T-cell (primary cell): Measurements from ENCODE around the gene RAB10. TPM values are rescaled to one million over a fixed set of nuclear protein-coding genes. Genes with fewer than 3 reads are reported as not detected.
A peak's percentile ranks its signal among the peaks of the same experiment; 100 is the strongest.

ENCODE experiments used
- ATAC-seq, 4 experiments: fragments of 200-7000 bp in 3 of 4; fragments of 150-1000 bp in 1 of 4; cut with Tn5 transposase; replicated peaks in 1 of 4; 1 replicate in 3 of 4; 2 replicates in 1 of 4; pipeline ENCODE4 v1.10.0; 2021; ENCODE audit warnings: moderate library complexity in 3 of 4, mild to moderate bottlenecking in 2 of 4, moderate number of reproducible peaks in 1 of 4
- CTCF ChIA-PET, 2 donors: fragments of 300-600 bp; sonication (Branson Sonifier 250); formaldehyde crosslinking; loops; one replicate each; lab custom pipeline; 2022; ENCODE audit warnings: antibody characterized with exemption in 2 of 2; lab: Charles Lee
- POLR2A ChIA-PET, 2 donors: fragments of 300-600 bp; sonication (Branson Sonifier 250); formaldehyde crosslinking; loops; one replicate each; lab custom pipeline; 2022; ENCODE audit warnings: antibody characterized with exemption in 2 of 2; lab: Charles Lee
- DNase-seq, 35 experiments: peaks; one replicate each; pipeline versions ENCODE4 v3.0.0 to v3.0.0-alpha.2; 2013 to 2023
- H3K27ac ChIP-seq: one replicate; pipeline ENCODE4 v1.5.1; 2013; ENCODE audit warnings: low read length
- H3K27me3 ChIP-seq, 2 experiments: replicated peaks in 1 of 2; 1 replicate in 1 of 2; 2 replicates in 1 of 2; pipeline versions ENCODE4 v1.6.1 to v1.7.0; 2013; ENCODE audit warnings: low read length in 1 of 2, mixed read lengths in 1 of 2; ENCODE audit not compliant: control insufficient read depth in 2 of 2, insufficient read depth in 2 of 2; ENCODE audit errors: extremely low read depth in 1 of 2
- H3K36me3 ChIP-seq, 2 donors: 1 replicate in 1 of 2; 2 replicates in 1 of 2; pipeline versions ENCODE4 v1.6.1 to v1.7.0; 2013; ENCODE audit warnings: low read length in 1 of 2; ENCODE audit not compliant: control insufficient read depth in 2 of 2, insufficient read depth in 1 of 2; ENCODE audit errors: extremely low read depth in 1 of 2
- H3K4me1 ChIP-seq, 2 experiments: 1 replicate in 1 of 2; 2 replicates in 1 of 2; pipeline versions ENCODE4 v1.6.1 to v1.7.0; 2013; ENCODE audit warnings: low read length in 2 of 2, mixed read lengths in 1 of 2; ENCODE audit not compliant: insufficient read depth in 2 of 2, control insufficient read depth in 1 of 2; ENCODE audit errors: extremely low read depth in 1 of 2
- H3K4me3 ChIP-seq, 2 donors: 1 replicate in 1 of 2; 2 replicates in 1 of 2; pipeline versions ENCODE4 v1.5.1 to v1.7.0; 2013; ENCODE audit warnings: mild to moderate bottlenecking in 2 of 2, low read length in 1 of 2, moderate library complexity in 1 of 2; ENCODE audit not compliant: control insufficient read depth in 1 of 2; ENCODE audit errors: extremely low read depth in 1 of 2
- H3K9me3 ChIP-seq: 2 replicates; pipeline ENCODE4 v1.7.0; 2013
- H3K27ac Mint-ChIP-seq, 2 donors: one replicate each; pipeline ENCODE4 v1.8.0; 2020 to 2021; ENCODE audit warnings: mild to moderate bottlenecking in 2 of 2, mixed read lengths in 2 of 2
- H3K27me3 Mint-ChIP-seq, 2 donors: one replicate each; pipeline ENCODE4 v1.8.0; 2021 to 2022; ENCODE audit warnings: mixed read lengths in 2 of 2
- H3K36me3 Mint-ChIP-seq: one replicate; pipeline ENCODE4 v1.8.0; 2021; ENCODE audit warnings: mixed read lengths
- H3K4me1 Mint-ChIP-seq, 3 donors: one replicate each; pipeline ENCODE4 v1.8.0; 2020 to 2022; ENCODE audit warnings: mixed read lengths in 3 of 3, mild to moderate bottlenecking in 1 of 3
- H3K4me3 Mint-ChIP-seq, 3 donors: one replicate each; pipeline ENCODE4 v1.8.0; 2020 to 2022; ENCODE audit warnings: mild to moderate bottlenecking in 3 of 3, mixed read lengths in 3 of 3, moderate library complexity in 3 of 3
- H3K9me3 Mint-ChIP-seq, 3 donors: one replicate each; pipeline ENCODE4 v1.8.0; 2020 to 2022; ENCODE audit warnings: mixed read lengths in 3 of 3
- WGBS: methylation state at CpG from one replicate; pipeline ENCODE4 v1.1.5; 2013; ENCODE audit warnings: missing lambda C conversion rate; ENCODE audit not compliant: insufficient coverage; 5-methylcytosine and 5-hydroxymethylcytosine counted together
- total RNA-seq, 35 experiments: library from RNA in 6 of 35; stranded (reverse) in 6 of 35; fragments of 120-200 nt in 1 of 35; gene quantifications; one replicate each; pipeline versions ENCODE4 v1.2.1 to v1.2.4 and lab custom pipeline; 2013 to 2026

The RAB10 gene
- total RNA-seq, 5 donors from 2014 or later (not counting 1 experiment from before 2014, with no cell fraction given): 35.0 to 78.7 (median 71.2) TPM

DNA sequence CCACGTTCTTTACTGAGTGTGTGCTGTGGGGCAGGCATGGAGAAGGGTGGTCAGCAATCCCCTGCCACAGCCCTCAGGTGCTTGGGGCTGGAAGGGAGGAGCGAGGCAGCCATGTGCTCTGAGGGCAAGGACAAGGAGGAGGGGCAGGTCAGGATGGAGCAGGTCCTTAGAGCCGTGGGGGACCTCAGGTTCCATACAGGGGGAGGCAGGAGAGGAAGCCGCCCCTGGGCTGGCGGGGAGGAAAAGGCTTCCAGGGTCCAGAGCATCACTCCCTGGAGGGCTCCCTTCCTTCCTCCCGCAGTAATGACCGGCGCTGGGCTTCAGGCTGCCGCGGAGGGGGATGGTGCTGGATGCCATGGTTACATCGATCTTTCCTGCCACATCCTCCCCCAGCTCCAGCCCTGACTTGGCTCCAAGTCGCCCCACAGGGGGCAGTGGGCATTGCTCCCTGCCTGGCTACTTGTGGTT is 145.6 kb downstream of the RAB10 start:
- ATAC-seq: peak in 1 of 4 experiments; percentile 17
- Histone ChIP-seq H3K4me3 (peak overlapping the region; percentile 26 to 65), H3K4me1 (peaks cover 0 to 20% of the 10 kb centered on the region in 2 experiments), H3K27me3 (peaks cover 8 to 75% of the 10 kb centered on the region in 2 experiments), H3K27ac (no peak overlapping the region), H3K36me3 (peaks cover 0 to 9% of the 10 kb centered on the region in 2 donors), H3K9me3 (no peaks in the 10 kb centered on the region)
- peaks cover 11 to 20% (median 15%) of the 10 kb centered on the region in 3 donors for H3K4me1 Mint-ChIP-seq
- H3K27ac Mint-ChIP-seq: peak overlapping the region in 1 of 2 donors; percentile 14
- CTCF ChIA-PET: interaction anchor here in 1 of 2 donors (0.6 kb wide), 1 partner anchor 60 kb away, joined by 3 read pairs; no protein-coding TSS in a partner anchor
- H3K27me3 Mint-ChIP-seq: peaks cover 24 to 42% of the 10 kb centered on the region in 2 donors
- peak overlapping the region; percentile 47 to 72 (median 60) for H3K4me3 Mint-ChIP-seq
- DNase-seq: no peak
- POLR2A ChIA-PET: interaction anchor here in 1 of 2 donors (0.6 kb wide), 1 partner anchor 887 kb away, joined by 3 read pairs; no protein-coding TSS in a partner anchor
- 29% methylated on average over 8 of the region's 12 CpGs for WGBS
- no peaks in the 10 kb centered on the region for H3K36me3 Mint-ChIP-seq
- no peaks in the 10 kb centered on the region for H3K9me3 Mint-ChIP-seq

DNA sequence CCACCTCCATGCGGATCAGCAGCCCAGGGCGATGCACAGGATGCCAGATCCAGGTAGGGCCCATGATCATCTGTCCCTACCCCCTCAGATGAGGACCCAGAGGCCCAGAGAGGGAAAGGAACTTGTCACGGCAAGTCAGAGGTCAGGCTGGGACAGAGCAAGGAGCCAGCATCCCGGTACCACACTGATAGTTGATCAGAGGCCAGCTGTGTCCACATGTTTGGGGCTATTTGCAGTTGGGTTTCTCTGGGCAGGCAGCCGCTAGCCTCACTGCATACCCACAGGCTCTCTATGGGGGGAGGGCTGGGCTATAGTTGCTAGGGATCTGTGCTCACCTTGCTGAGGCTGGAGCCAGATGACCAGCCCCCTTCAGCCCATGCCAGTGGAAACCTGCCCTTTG is 148.6 kb downstream of the RAB10 start:
- H3K4me1 Mint-ChIP-seq: peaks cover 21 to 33% (median 24%) of the 10 kb centered on the region in 3 donors
- no peak overlapping the region for H3K27ac ChIP-seq
- H3K4me3 Mint-ChIP-seq: no peak overlapping the region
- POLR2A ChIA-PET: no interaction called here
- peaks cover 4 to 35% of the 10 kb centered on the region in 2 experiments for H3K4me1 ChIP-seq
- DNase-seq (no peak), ATAC-seq (no peak)
- no peak overlapping the region for H3K4me3 ChIP-seq
- H3K9me3 Mint-ChIP-seq: no peaks in the 10 kb centered on the region
- peaks cover 0 to 48% of the 10 kb centered on the region in 2 experiments for H3K27me3 ChIP-seq
- CTCF ChIA-PET: no interaction called here
- H3K9me3 ChIP-seq: no peaks in the 10 kb centered on the region
- peaks cover 14 to 19% of the 10 kb centered on the region in 2 donors for H3K27me3 Mint-ChIP-seq
- no peak overlapping the region for H3K27ac Mint-ChIP-seq
- H3K36me3 ChIP-seq: no peaks in the 10 kb centered on the region
- 89% methylated on average over 4 of the region's 5 CpGs for WGBS
- no peaks in the 10 kb centered on the region for H3K36me3 Mint-ChIP-seq

DNA sequence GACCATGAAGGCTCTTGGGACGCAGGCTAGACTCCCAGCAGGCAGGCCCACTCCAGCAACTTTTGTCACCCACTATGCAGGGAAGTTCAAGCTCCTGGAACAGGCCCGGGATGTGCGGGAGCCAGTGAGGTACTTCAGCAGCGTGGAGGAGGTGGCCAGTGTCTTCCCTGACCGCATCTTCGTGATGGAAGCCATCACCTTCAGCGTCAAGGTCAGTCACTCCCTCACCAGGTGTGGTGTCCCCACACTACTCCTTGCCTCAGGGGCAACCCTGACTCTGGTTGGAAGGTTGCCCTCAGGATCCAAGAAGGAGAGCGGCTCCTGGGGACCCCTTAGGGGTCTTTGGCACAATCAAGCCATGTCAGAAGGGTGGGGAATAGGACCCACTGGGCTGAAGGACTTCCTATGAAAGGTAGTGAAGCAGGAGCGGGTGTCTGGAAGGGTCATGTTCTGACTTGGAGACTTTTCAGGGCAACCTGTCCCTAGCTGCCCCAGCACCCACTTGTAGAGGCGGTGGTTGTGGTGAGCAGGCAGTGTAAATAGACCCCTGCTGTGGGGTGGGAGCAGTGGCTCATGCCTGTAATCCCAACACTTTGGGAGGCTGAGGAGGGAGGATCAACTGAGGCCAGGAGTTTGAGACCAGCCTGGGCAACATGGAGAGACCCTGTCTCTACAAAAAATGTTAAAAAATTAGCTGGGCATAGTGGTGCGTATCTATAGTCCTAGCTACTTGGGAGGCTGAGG is 149.2 kb downstream of the RAB10 start:
- no peak overlapping the region for H3K4me3 ChIP-seq
- ATAC-seq (no peak), DNase-seq (no peak)
- no peaks in the 10 kb centered on the region for H3K9me3 ChIP-seq
- Mint-ChIP-seq H3K9me3 (no peaks in the 10 kb centered on the region), H3K27me3 (peaks cover 14 to 19% of the 10 kb centered on the region in 2 donors), H3K36me3 (no peaks in the 10 kb centered on the region), H3K4me1 (peaks cover 21 to 36% (median 24%) of the 10 kb centered on the region in 3 donors), H3K4me3 (peak overlapping the region; percentile 43 to 75 (median 72)), H3K27ac (no peak overlapping the region)
- no peaks in the 10 kb centered on the region for H3K36me3 ChIP-seq
- ChIA-PET CTCF (interaction anchor here (1.2 to 2.4 kb wide), 2 partner anchors 191 to 226 kb away, joined by 3 to 13 read pairs; no protein-coding TSS in a partner anchor), POLR2A (no interaction called here)
- 96% methylated on average over 8 of the region's 11 CpGs for WGBS
- H3K27ac ChIP-seq: no peak overlapping the region
- H3K4me1 ChIP-seq: peaks cover 4 to 35% of the 10 kb centered on the region in 2 experiments
- H3K27me3 ChIP-seq: peaks cover 0 to 42% of the 10 kb centered on the region in 2 experiments

- peak overlapping the region; percentile 61 to 66 for H3K4me3 ChIP-seq
- CTCF ChIA-PET: interaction anchor here (0.5 to 2.4 kb wide), 7 partner anchors 18 to 306 kb away, joined by 3 to 13 read pairs (median 6); partner anchors contain the start of genes ASXL2 (in 1 of the 2) and RAB10 (in 1 of the 2)
Observed at GRCh38 chr2:26184121-26184520, 150.2 kb downstream of the RAB10 start.

DNA sequence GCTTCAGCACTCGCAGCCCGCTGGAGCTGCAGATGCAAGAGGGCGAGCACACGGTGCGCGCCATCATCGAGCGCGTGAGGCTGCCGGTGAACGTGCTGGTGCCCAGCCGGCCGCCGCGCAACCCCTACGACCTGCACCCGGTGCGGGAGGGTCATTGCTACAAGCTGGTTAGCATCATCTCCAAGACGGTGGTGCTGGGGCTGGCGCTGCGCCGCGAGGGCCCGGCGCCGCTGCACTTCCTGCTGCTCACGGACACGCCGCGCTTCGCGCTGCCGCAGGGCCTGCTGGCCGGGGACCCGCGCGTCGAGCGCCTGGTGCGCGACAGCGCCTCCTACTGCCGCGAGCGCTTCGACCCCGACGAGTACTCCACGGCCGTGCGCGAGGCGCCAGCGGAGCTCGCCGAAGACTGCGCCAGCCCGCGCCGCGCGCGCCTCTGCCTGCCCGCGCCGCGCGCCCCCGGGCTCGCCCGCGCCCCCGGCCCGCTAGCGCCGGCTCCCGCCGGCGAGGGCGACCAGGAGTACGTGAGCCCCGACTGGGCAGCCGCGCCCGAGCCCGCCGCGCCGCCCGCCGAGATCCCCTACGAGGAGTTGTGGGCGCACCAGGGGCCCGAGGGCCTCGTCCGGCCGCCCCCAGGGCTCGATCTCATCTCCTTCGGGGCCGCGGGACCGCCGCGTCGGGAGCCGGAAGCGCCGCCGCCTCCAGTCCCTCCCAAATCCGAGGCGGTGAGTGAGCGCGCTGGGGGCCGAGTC is 150.8 kb downstream of the RAB10 start:
- H3K27me3 Mint-ChIP-seq: peaks cover 10 to 14% of the 10 kb centered on the region in 2 donors

More at GRCh38 chr2:26184121-26184520, 150.2 kb downstream of the RAB10 start:
- H3K27me3 ChIP-seq: peaks cover 0 to 32% of the 10 kb centered on the region in 2 experiments
- H3K27ac ChIP-seq: no peak overlapping the region
- H3K4me1 ChIP-seq: peaks cover 4 to 28% of the 10 kb centered on the region in 2 experiments
- Mint-ChIP-seq H3K27me3 (peaks cover 14 to 18% of the 10 kb centered on the region in 2 donors), H3K4me1 (peaks cover 21 to 33% (median 22%) of the 10 kb centered on the region in 3 donors), H3K36me3 (no peaks in the 10 kb centered on the region), H3K4me3 (peak overlapping the region; percentile 72 to 75 (median 75)), H3K9me3 (no peaks in the 10 kb centered on the region), H3K27ac (peak overlapping the region; percentile 54 to 79)
- DNase-seq: no peak
- 71% methylated on average over 34 of the region's 34 CpGs for WGBS
- no peak for ATAC-seq
- POLR2A ChIA-PET: no interaction called here
- peaks cover 0 to 5% of the 10 kb centered on the region in 2 donors for H3K36me3 ChIP-seq
- no peaks in the 10 kb centered on the region for H3K9me3 ChIP-seq

More for the DNA sequence above, 150.8 kb downstream of the RAB10 start:
- Histone ChIP-seq H3K9me3 (no peaks in the 10 kb centered on the region), H3K4me3 (peak overlapping the region; percentile 62 to 66), H3K36me3 (peaks cover 0 to 5% of the 10 kb centered on the region in 2 donors), H3K4me1 (peaks cover 4 to 22% of the 10 kb centered on the region in 2 experiments), H3K27me3 (peaks cover 0 to 26% of the 10 kb centered on the region in 2 experiments), H3K27ac (no peak overlapping the region)
- no peaks in the 10 kb centered on the region for H3K36me3 Mint-ChIP-seq
- no peaks in the 10 kb centered on the region for H3K9me3 Mint-ChIP-seq
- ChIA-PET CTCF (interaction anchor here (0.5 to 2.4 kb wide), 6 partner anchors 18 to 306 kb away, joined by 4 to 13 read pairs (median 6); partner anchors contain the start of genes ASXL2 (in 1 of the 2) and RAB10 (in 1 of the 2)), POLR2A (interaction anchor here (0.5 kb wide), 2 partner anchors 66 to 354 kb away, joined by 4 to 13 read pairs; no protein-coding TSS in a partner anchor)
- DNase-seq: peak; percentile 73 to 95 (median 85)
- ATAC-seq: peak; percentile 96 to 99 (median 98)
- H3K27ac Mint-ChIP-seq: no peak overlapping the region
- 3% methylated on average over 114 of the region's 114 CpGs for WGBS
- peak overlapping the region; percentile 75 to 80 (median 79) for H3K4me3 Mint-ChIP-seq
- H3K4me1 Mint-ChIP-seq: peaks cover 19 to 28% (median 19%) of the 10 kb centered on the region in 3 donors
